Measurements from ENCODE around the gene SLC12A5.
A peak's percentile ranks its signal among the peaks of the same experiment; 100 is the strongest.

Gene SLC12A5

DNA sequence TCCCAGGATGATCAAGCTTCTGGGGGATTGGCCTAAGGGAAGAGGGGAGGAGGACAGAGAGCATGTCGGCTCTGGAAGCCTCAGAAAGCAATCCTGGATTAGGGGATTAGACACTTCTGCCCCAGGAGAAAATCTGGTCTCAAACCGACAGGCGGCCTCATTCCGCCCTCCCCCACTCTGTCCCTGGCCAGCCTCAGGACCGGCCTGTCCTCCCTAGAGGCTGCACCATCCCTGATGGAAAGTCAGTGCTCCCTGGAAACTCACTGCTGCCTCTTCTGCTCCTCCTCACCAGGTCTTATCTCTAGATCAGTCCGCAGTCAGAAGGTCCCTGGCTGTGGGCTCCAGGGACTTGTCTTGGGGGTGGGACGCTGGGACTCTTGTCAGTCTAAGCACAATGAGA is 905 bp upstream of the SLC12A5 start:
- no peak for DNase-seq

DNA sequence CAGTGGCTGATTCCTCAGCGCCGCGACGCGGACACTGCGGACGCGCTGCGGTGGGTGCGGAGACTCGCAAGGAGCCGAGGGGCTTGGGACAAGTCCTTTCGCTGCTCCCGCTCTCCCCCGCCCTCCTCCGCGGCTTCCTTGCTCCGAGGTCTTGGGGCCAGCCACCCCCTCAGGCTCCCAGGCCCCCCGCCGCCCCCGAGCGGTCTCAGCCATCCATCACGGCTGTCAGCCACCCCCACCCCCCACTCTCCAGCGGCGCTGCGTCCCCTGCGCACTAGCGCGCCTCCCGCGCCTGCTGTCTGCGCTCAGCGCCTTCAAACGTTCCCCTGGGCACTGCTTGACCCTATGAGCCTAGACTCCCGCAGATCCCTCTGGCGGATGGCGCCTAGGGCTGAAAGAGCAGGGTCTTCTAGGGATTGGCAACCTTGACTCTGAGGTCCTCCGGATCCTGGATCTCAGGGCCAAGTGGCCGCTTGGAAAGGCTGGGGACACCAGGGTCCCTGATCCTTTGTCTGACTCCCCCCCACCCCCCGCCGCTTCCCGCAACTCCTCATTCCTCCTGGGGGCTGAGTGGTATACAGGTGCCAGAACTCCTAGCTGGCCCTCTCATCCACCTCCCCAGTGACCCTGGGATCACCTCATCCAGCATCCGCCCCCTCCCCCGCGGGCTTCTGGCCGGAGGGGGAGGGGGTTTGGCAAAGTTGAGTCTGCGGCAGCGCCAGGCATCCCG is 1.4 kb downstream of the SLC12A5 start:
- no peak for DNase-seq

DNA sequence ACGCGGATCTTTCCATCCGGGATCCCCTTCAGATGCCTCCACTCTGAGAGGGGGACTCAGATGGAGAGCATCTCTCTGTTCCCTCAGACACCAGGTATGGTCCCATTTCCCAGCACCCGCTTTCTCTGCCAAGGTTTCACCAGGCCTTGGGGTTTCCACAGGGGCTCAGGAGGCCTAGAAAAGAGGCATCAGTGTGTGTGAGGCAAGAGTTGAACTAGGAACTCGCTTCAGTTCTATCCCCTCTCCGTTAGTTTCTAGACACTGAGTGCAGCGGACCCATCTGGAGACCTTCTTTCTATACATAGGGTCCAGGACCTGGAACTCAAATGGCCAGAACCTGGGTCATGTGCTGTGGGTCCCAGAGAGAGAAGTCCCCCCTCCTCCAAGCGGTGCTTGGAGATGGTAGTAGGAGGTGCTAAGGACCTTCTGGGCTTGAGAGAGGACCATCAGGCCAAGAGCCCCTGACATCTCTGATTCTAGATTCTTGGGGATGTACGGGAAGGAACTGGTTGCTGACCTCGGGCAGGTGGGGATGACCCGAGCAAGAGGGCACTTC is 2.1 kb downstream of the SLC12A5 start:
- DNase-seq = no peak

DNA sequence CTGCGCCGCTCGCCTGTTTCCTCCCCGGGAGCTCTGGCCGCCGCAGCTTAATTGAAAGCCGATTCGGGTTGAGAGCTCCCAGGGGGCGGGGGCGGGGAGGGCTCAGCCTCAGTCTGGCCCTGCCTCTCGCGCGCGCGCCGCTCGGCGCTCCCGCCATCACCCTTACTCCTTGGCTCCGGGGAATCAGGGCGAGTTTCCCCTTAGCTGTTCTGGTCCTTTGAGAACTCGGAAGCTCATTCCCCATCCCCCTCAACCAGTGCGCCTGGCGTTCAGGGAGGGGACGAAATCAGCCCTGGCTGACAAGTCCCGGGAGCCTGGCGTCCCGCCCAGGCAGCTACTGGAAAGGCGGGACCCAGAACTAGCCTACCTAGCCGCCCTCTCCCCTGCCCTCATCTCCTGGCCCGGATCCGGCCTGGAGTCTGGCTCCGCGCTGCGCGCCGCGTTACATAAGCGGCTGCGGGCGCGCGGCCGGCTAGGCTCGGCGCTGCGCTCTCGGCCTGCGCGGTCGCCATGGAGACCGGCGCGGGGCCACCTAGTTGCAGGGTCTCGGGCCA is 2.8 kb downstream of the SLC12A5 start:
- no peak for DNase-seq

DNA sequence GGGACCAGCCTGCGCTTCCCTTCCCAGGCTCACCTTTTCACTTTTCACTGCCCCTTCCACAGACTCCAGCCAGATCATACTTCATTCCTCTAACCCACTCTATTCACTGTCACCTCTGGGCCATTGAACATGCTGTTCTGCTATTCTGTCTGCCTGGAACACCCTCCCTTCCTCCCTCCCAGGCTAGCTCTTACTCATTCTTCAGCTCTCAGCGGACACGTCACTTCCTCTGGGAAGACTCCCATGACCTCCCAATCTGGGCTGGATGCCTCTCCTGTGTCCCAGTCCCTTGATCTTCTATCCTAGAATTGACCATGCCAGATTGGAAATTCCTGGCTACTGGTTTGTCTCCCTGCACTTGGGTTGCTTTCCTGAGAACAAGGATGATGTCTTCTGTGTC is 5.0 kb downstream of the SLC12A5 start:
- DNase-seq = no peak

DNA sequence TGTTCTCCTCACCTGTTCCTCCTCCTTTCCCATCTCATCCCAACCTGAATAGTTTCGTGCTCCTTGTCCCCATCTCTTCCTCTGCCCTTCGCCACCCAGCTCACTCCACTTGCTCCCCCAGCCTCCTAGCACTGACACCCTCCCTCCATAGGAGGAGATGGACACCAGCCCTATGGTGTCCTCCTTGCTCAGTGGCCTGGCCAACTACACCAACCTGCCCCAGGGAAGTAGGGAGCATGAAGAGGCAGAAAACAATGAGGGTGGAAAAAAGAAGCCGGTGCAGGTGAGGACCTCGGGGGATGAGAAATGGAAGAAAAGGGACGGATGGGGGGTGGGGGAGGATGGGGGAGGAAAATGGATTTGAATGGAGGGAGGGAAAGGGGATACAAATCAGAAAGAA is 6.2 kb downstream of the SLC12A5 start:
- DNase-seq = no peak

DNA sequence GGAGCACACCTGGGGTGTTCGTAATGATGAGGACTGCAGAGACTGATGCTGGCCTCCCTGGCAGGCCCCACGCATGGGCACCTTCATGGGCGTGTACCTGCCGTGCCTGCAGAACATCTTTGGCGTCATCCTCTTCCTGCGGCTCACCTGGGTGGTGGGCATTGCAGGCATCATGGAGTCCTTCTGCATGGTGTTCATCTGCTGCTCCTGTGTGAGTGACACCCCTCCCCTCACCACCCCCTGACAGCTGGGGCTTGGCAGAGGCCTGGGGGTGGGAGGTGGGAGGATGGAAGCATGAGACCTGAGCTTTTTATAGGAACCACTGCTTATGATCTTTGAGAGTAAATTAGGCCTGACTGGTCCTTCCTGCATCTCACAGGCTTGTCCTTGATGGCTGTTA is 6.7 kb downstream of the SLC12A5 start:
- no peak for DNase-seq

DNA sequence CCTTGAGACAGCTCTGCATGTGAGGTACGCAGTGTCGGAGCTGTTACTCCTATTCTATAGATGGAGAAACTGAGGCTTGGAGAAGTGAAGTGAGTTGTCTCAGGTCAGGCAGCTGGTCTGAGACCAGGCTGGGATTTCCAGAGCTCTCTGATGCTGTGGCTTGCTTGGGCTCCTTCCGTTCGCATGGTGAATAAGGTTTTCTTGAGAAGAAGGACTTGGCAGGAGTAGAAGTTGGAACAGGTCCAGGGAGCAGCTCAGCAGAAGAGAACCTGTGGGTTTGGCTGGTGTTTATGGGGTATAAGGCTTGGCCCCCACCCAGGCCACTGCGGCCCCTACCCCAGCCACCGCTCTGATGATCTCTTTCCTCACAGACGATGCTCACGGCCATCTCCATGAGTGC is 7.4 kb downstream of the SLC12A5 start:
- DNase-seq = no peak

DNA sequence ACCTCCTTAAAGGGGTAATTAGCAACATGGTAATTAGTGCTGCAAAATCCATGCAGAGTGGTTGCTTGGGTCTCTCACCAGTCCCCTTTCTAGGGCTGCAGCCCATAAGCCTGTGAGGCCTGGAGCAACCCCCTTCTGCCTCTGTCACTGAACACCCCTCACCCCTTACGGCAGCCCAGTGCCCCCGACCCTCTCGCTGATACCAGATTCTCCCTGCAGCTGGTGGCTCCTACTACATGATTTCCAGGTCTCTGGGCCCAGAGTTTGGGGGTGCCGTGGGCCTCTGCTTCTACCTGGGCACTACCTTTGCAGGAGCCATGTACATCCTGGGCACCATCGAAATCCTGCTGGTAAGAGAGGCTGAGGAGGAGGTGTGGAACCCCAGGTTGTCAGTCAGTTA is 8.0 kb downstream of the SLC12A5 start:
- no peak for DNase-seq

DNA sequence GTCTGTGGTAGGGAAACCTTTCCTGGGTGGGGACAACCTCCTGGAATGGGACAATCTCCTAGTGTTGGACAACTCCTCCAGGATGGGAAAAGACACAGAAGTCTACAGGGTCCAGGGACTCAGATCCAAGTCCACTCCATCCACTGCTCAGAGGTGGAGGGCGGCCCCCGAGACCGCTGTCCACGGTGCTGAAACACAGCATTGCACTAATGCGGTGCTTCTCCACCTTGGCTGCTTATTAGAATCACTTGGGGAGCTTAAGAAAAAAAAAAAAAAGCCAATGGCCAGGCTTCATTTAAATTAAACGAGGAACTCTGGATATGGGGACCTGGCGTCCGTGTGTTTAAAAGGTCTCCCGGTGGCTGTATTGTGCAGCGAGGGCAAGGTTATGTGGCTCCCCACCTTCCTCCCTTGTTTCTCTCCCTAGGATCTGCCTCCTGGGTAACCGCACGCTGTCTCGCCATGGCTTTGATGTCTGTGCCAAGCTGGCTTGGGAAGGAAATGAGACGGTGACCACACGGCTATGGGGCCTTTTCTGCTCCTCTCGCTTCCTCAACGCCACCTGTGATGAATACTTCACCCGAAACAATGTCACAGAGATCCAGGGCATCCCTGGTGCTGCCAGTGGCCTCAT is 12.0 kb downstream of the SLC12A5 start:
- peak in 1 of 2 donors; percentile 14 for DNase-seq

DNA sequence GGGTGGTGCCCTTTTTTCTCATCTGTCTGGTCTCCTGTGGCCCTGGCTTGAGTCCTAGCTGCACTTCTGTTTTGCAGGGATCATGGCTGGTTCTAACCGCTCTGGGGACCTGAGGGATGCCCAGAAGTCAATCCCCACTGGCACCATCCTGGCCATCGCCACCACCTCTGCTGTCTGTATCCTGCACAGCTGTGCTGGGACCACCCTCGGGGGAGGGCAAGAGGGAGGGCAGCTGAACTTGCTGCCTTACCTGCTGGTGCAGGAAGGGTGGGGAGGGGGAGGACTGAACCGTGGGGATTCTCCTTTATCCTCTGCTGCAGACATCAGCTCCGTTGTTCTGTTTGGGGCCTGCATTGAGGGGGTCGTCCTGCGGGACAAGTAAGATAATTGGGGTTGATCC is 14.5 kb downstream of the SLC12A5 start:
- no peak for DNase-seq

DNA sequence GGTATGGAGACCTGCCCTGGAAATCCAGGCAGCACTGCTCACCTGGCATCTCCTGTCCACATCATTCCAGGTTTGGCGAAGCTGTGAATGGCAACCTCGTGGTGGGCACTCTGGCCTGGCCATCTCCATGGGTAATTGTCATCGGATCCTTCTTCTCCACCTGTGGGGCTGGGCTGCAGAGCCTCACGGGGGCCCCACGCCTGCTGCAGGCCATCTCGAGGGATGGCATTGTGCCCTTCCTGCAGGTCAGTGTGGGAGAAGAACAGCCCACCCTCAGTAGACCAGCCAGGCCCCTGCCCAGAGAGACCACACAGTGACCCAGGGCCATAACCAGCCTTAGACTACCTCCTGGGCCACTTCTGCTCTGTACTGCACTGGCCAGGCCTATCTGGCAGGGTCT is 15.9 kb downstream of the SLC12A5 start:
- no peak for DNase-seq

DNA sequence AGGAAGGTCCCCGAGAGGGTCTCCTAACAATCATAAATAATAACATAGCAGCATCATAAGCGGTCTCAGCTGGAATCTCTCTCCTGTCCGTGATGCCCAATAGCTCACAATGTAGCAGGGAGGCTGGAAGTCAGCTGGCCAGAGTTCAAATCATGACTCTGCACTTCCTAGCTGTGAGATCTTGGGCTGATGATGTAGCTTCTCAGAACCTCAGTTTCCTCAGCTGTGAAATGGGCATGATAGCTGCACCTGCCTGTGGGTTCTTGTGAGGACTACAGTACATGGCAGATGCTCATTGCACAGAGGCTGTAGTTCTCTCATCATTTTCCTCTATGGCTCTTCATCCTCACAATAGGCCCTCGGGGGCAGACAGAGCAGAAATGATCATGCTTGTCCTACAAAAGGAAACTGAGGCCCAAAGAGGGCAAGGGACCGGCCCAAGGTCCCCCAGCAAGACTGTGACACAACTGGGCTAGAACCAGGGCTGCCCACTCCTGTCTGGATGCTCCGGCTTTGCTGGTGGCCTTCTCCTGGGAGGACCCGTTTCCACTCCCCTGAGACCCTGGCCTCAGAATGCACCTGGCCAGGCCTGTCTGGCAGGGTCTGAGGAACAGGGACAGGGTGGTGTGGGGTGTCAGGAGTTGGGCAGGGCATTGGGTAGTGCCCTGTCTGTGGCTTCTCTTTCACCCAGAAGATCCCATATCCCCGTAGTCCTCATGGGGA is 17.7 kb downstream of the SLC12A5 start:
- DNase-seq = no peak

DNA sequence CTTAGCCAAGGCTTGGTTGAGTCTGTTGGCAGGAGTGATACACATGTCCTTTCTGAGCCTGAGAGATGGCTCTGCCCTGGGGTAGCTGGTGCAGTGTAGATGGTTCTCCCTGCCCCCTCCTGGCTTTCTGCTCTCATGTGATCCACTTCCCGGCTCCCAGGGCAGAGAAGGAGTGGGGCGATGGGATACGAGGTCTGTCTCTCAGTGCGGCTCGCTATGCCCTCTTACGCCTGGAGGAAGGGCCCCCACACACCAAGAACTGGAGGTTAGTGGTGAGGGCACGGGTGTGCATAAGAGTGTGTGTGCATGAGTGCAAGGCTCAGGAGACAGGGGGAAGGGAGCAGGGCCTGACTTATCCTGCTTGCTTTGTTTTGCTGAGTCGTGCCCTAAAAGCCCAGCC is 18.8 kb downstream of the SLC12A5 start:
- no peak for DNase-seq

DNA sequence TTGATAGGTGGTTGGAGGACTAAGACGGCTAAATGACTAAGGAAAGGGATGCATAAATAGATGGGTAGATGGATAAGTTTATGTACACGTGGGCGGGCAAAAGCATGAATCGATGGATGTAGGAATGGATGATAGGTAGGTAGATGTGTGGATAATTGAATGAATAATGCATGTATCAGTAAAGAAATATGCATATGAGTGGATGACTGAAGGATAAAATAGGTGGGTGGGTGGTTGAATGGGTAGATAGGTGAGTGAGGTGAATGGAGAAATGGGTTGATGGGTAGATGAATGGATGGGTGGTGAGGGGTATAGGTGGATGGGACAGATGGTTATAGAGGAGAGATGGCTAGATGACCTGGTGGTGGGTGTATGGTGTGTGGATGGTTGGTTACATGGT is 20.2 kb downstream of the SLC12A5 start:
- DNase-seq = no peak

DNA sequence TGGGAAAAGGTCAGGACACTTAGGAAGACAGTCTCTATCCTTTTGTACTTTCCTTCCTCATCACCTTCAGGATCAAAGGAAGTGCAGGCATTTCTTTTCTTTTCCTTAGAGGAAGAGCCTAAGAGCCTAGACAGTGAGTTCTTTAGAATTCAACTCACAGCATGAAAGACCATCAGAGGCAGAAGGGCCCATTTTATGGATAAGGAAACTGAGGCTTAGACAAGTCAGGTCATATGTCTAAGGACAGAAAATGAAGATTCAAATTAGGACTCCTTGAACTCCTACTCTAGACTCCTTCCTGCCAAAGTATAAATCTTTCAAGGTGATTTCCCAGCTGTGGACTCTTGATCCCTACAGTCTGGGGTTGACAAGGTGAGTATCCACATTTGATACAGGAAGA is 20.8 kb downstream of the SLC12A5 start:
- no peak for DNase-seq

DNA sequence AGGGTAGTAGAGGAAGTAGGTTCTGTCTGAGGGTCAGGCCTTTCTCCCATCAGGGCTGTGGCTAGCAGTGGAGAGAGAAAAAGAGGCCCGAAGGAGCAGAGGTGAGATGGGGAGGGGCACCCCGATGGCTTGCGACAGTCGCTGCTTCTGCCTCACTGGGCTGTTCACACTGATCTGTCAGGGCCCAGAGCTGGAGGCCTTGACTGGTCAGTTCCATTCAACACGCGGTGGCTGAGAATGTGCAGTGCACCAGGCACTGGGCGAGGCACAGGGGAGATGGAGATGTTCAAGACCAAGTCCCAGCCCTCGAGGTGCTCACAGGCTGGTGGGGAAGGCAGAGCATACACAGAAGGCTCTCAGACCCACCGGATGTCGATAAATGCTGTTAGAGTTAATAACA is 21.4 kb downstream of the SLC12A5 start:
- DNase-seq = no peak

DNA sequence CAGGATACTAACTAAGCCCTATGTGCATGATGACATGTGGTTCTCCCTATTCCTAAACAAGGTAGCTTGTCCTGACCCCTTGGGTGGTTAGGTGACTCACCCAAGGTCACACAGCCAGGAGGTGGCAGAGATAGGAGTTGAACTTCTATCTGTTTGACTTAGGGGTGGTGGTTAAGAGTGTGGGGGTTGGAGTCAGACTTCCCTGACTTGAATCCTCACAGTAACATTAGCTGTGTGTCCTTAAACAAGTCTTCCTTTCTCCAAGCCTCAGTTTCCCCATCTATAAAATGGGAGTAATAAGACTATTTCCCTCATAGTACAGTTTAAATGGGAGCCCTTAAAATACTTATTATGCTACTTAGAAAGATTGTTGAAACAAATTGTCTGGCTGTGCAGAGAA is 21.9 kb downstream of the SLC12A5 start:
- DNase-seq = no peak

DNA sequence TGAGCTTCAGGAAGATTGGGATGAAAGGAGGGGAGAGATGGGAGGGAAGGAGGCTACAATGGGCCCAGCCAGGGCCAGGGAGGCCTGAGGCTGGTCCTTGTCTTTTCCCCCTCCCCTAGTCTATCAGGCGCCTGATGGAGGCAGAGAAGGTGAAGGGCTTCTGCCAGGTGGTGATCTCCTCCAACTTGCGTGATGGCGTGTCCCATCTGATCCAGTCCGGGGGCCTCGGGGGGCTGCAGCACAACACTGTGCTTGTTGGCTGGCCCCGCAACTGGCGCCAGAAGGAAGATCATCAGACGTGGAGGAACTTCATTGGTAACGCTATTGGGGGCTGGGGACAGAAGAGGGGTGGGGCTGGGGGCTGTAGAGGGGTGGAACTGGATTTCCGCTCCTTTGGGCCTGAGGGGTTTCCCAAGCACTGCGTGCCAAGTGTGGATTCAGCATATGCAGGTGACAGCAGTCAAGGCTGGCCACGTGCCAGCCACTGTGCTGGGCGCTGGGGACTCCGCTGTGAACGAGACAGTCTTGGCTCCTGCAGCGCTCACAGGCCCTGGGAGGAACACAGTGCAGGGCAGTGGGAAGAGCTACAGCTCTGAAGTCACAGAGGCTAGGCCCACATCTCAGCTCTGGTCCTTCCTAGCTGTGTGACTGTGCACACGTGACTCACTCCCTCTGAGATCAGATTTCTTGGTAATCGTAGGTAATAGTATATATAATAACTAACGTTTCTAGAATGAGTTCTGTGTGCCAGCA is 22.7 kb downstream of the SLC12A5 start:
- DNase-seq = no peak

DNA sequence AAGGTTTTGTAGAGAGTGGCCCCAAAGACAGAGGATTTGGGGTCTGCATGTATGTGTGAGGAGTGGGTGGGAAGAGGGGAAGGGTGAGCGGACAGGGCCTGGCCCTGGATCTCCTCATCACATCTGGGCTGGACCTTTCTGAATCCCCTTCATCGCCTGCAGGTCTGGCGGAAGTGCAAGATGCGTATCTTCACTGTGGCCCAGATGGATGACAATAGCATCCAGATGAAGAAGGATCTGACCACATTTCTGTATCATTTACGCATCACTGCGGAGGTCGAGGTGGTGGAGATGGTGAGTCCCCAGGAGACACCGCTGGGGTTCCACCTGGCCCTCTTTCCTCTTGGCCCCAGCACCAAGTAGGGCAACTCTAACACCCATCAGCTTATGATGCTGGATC is 24.4 kb downstream of the SLC12A5 start:
- no peak for DNase-seq

DNA sequence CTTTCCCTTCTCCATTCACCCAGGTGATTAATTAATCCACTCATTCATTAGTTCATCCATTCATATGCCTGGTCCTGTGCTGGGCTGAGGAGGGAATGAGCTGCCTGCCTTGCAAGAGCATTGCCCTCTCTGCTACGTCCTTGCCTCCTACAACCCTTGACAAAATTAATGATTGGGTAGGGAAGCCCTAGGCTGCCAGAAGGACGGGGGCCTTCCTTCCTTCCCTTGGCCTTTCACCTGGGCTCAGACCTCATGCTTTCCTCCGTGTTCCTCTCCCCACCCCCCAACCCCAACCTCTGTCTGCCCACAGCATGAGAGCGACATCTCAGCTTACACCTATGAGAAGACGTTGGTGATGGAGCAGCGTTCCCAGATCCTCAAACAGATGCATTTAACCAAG is 25.6 kb downstream of the SLC12A5 start:
- DNase-seq = no peak

DNA sequence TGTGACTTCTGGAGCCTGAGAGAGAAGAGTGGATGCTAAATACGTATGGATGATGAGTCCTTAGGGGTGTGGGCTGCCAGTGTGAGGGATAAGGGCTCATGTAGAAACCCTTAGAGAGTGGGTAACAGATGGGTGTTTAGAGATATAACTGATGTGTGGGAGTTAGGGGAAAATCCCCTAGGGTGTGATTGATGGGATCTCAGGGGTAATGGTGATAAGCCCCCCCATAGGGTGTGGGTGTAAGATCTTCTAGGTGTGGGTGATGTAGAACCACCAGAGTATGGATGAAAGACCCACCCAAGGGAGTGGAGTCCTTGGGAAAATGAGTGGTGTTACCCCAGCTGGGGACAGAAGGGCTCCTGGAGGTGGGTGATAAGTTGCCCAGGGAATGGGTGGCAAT is 26.3 kb downstream of the SLC12A5 start:
- DNase-seq = no peak
